Endothelial cell of umbilical vein (primary cell): Measurements from ENCODE around the gene ACP4. TPM values are rescaled to one million over a fixed set of nuclear protein-coding genes. Genes with fewer than 3 reads are reported as not detected.

ENCODE experiments used
- BruUV-seq: library from RNA; stranded (reverse); fragments of 400-500 nt; replicated peaks from 2 replicates; lab custom pipeline; 2021; lab: Mats Ljungman, UMichigan
- CTCF ChIA-PET: fragments of 300-600, 350-600 bp; sonication (Branson Sonifier 250); formaldehyde crosslinking; loops from one replicate; lab custom pipeline; 2021; ENCODE audit warnings: antibody characterized with exemption, inconsistent platforms; lab: Charles Lee
- POLR2A ChIA-PET: fragments of 300-600, 350-600 bp; sonication (Branson Sonifier 250); formaldehyde crosslinking; loops from one replicate; lab custom pipeline; 2021; ENCODE audit warnings: antibody characterized with exemption, inconsistent platforms; lab: Charles Lee
- DNase-seq: peaks from one replicate; pipeline ENCODE4 v3.0.0-alpha.2; 2011; ENCODE audit warnings: low read depth, low spot score
- FAIRE-seq: peaks from 2 replicates; lab custom pipeline; 2011; peaks lifted over from hg19 to GRCh38; lab: Jason Lieb, UNC
- H2AFZ ChIP-seq: 2 replicates; pipeline ENCODE4 v1.6.0; 2012; ENCODE audit warnings: low read depth, low read length, control low read depth, inconsistent platforms
- H3K27ac ChIP-seq: 2 replicates; pipeline ENCODE4 v1.5.1; 2011; ENCODE audit warnings: low read depth, mild to moderate bottlenecking, control low read depth, low read length, moderate library complexity; ENCODE audit not compliant: insufficient read depth
- H3K27me3 ChIP-seq, 2 experiments: 2 replicates each; pipeline versions ENCODE4 v1.6.0 to v1.6.1; 2011; ENCODE audit warnings: low read length in 2 of 2, mixed read lengths in 1 of 2; ENCODE audit not compliant: control insufficient read depth in 2 of 2, insufficient read depth in 2 of 2
- H3K36me3 ChIP-seq, 2 experiments: 2 replicates in 1 of 2; 3 replicates in 1 of 2; pipeline ENCODE4 v1.5.1; 2011; ENCODE audit warnings: low read length in 2 of 2, mild to moderate bottlenecking in 1 of 2, moderate library complexity in 1 of 2; ENCODE audit not compliant: control insufficient read depth in 2 of 2, insufficient read depth in 2 of 2; ENCODE audit errors: extremely low read depth in 1 of 2
- H3K4me1 ChIP-seq: 3 replicates; pipeline ENCODE4 v1.5.1; 2011; ENCODE audit warnings: mild to moderate bottlenecking, low read length; ENCODE audit not compliant: control insufficient read depth, insufficient read depth; ENCODE audit errors: extremely low read depth
- H3K4me2 ChIP-seq: 2 replicates; pipeline ENCODE4 v1.6.1; 2011; ENCODE audit warnings: low read length, control low read depth, mixed read lengths; ENCODE audit not compliant: insufficient read depth
- H3K4me3 ChIP-seq, 3 experiments: fragments of 200-600 bp in 1 of 3; sonication (generic), shearing (Covaris generic) in 1 of 3; replicated peaks in 1 of 3; 2 replicates each; pipeline ENCODE4 v1.5.1; 2011 to 2016; ENCODE audit warnings: control low read depth in 3 of 3, low read length in 3 of 3, mild to moderate bottlenecking in 2 of 3, inconsistent platforms in 1 of 3, low read depth in 1 of 3, moderate library complexity in 1 of 3; ENCODE audit not compliant: insufficient read depth in 1 of 3
- H3K79me2 ChIP-seq: 2 replicates; pipeline ENCODE4 v1.6.0; 2012; ENCODE audit warnings: low read length, inconsistent platforms; ENCODE audit not compliant: control insufficient read depth, insufficient read depth
- H3K9ac ChIP-seq: replicated peaks from 2 replicates; pipeline ENCODE3; 2011; ENCODE audit warnings: low read length, control low read depth; ENCODE audit not compliant: insufficient read depth; ENCODE audit errors: extremely low read depth
- H3K9me1 ChIP-seq: replicated peaks from 3 replicates; pipeline ENCODE4 v1.6.0; 2011; ENCODE audit warnings: mild to moderate bottlenecking, low read length; ENCODE audit not compliant: control insufficient read depth, insufficient read depth; ENCODE audit errors: extremely low read depth
- H3K9me3 ChIP-seq: replicated peaks from 2 replicates; pipeline ENCODE4 v1.5.1; 2012; ENCODE audit warnings: low read length, inconsistent platforms; ENCODE audit not compliant: control insufficient read depth, insufficient read depth
- H4K20me1 ChIP-seq: replicated peaks from 2 replicates; pipeline ENCODE3; 2011; ENCODE audit warnings: mild to moderate bottlenecking, low read length; ENCODE audit not compliant: control insufficient read depth, insufficient read depth; ENCODE audit errors: extremely low read depth
- EZH2 ChIP-seq: IDR thresholded peaks from 2 replicates; pipeline ENCODE4 v1.6.1; 2012; ENCODE audit warnings: borderline replicate concordance, low read depth, mild to moderate bottlenecking, moderate library complexity, low read length, inconsistent platforms; ENCODE audit not compliant: severe bottlenecking
- FOS ChIP-seq: IDR thresholded peaks from 2 replicates; pipeline ENCODE4 v1.6.1; 2011; ENCODE audit warnings: mild to moderate bottlenecking, low read length, moderate library complexity, borderline replicate concordance; ENCODE audit not compliant: insufficient read depth
- GATA2 ChIP-seq: IDR thresholded peaks from 2 replicates; pipeline ENCODE4 v1.7.0; 2011; ENCODE audit warnings: low read depth, mild to moderate bottlenecking, moderate library complexity, mixed read lengths, low read length; ENCODE audit not compliant: insufficient read length, insufficient read depth
- JUN ChIP-seq: IDR thresholded peaks from 2 replicates; pipeline ENCODE4 v1.6.1; 2011; ENCODE audit warnings: borderline replicate concordance, low read depth; ENCODE audit not compliant: insufficient read length, insufficient read depth
- MYC ChIP-seq: IDR thresholded peaks from one replicate; pipeline ENCODE4 v1.6.1; 2011; ENCODE audit warnings: mild to moderate bottlenecking, low read depth, low read length
- POLR2A ChIP-seq: IDR thresholded peaks from 2 replicates; pipeline ENCODE4 v1.6.1; 2012; ENCODE audit warnings: low read depth, mild to moderate bottlenecking, control low read depth, low read length
- POLR2AphosphoS5 ChIP-seq: IDR thresholded peaks from 2 replicates; pipeline ENCODE4 v1.6.1; 2012; ENCODE audit warnings: low read depth, mild to moderate bottlenecking, control low read depth, low read length, moderate library complexity; ENCODE audit not compliant: insufficient read depth
- dilution Hi-C: fragments of 300-500 bp; cut with MboI; formaldehyde crosslinking; loops from one replicate; pipeline ENCODE4 v1.15.0; 2019; ENCODE audit warnings: low sequenced_read_pairs; ENCODE audit not compliant: extremely low pct_ligation_motif_present
- intact Hi-C: fragments of 100-400 bp; cut with micrococcal nuclease; formaldehyde crosslinking; loops from one replicate; pipeline ENCODE4 v1.10.0; 2022
- polyA plus RNA-seq, 4 experiments: library from polyadenylated mRNA; depleted of rRNA in 3 of 4; stranded (reverse) in 3 of 4; unstranded in 1 of 4; fragments of >200 nt; gene quantifications; 2 replicates each; pipeline versions ENCODE4 v1.2.1 to v1.2.3, GENCODE V29; 2011 to 2012; ENCODE audit warnings: missing spikeins in 1 of 4
- total RNA-seq: library from RNA; stranded (reverse); gene quantifications from 2 replicates; pipeline ENCODE4 v1.2.3, GENCODE V29; 2021
- TF ChIP-seq, protein P1 (sequence below): IDR thresholded peaks from 2 replicates; pipeline ENCODE4 v1.6.1; 2011; ENCODE audit not compliant: insufficient read depth, insufficient read length
- TF ChIP-seq, protein P2 (sequence below), 2 donors: IDR thresholded peaks; 1 replicate in 1 of 2; 2 replicates in 1 of 2; pipeline ENCODE4 v1.5.1; 2011; ENCODE audit warnings: low read length in 2 of 2, mild to moderate bottlenecking in 2 of 2, moderate library complexity in 2 of 2, control low read depth in 1 of 2, inconsistent platforms in 1 of 2, low read depth in 1 of 2; ENCODE audit not compliant: insufficient read depth in 1 of 2; ENCODE audit errors: extremely low read depth in 1 of 2

ACP4 gene
- total and polyA plus RNA-seq, 2 donors (not counting 3 experiments of a cell fraction or from before 2014, with no cell fraction given) = not detected

DNA sequence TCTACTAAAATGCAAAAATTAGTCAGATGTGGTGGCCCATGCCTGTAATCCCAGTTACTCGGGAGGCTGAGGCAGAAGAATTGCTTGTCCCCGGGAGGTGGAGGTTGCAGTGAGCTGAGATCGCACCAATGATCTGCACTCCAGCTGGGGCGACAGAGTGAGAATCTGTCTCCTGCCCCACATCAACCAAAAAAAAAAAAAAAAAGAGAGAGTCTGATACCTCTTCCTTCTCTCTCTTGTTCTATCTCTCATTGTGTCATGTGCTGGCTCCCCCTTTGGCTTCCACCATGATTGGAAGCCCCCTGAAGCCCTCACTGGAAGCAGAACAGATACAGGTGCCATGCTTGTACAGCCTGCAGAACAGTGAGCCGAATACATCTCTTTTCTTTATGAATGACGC lies 46.7 kb upstream of the ACP4 start:
- no peaks in the 10 kb centered on the region for H3K36me3 ChIP-seq
- no peak for DNase-seq
- no peaks in the 10 kb centered on the region for H3K9me1 ChIP-seq
- no peaks in the 10 kb centered on the region for H3K79me2 ChIP-seq
- intact Hi-C loops = no loop called here
- no peak overlapping the region for H3K4me3 ChIP-seq
- CTCF ChIA-PET = interaction anchor here (0.8 to 1.3 kb wide), 3 partner anchors 15 to 19 kb away, joined by 3 to 6 read pairs (median 4); no protein-coding TSS in a partner anchor
- dilution Hi-C loops = no loop called here
- H3K9ac ChIP-seq = no peak overlapping the region
- TF ChIP-seq GATA2 (no peak), POLR2AphosphoS5 (no peak), POLR2A (no peak), EZH2 (no peak), MYC (no peak), FOS (no peak), JUN (no peak)
- TF ChIP-seq, protein P1, sequence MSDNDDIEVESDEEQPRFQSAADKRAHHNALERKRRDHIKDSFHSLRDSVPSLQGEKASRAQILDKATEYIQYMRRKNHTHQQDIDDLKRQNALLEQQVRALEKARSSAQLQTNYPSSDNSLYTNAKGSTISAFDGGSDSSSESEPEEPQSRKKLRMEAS = no peak
- TF ChIP-seq, protein P2, sequence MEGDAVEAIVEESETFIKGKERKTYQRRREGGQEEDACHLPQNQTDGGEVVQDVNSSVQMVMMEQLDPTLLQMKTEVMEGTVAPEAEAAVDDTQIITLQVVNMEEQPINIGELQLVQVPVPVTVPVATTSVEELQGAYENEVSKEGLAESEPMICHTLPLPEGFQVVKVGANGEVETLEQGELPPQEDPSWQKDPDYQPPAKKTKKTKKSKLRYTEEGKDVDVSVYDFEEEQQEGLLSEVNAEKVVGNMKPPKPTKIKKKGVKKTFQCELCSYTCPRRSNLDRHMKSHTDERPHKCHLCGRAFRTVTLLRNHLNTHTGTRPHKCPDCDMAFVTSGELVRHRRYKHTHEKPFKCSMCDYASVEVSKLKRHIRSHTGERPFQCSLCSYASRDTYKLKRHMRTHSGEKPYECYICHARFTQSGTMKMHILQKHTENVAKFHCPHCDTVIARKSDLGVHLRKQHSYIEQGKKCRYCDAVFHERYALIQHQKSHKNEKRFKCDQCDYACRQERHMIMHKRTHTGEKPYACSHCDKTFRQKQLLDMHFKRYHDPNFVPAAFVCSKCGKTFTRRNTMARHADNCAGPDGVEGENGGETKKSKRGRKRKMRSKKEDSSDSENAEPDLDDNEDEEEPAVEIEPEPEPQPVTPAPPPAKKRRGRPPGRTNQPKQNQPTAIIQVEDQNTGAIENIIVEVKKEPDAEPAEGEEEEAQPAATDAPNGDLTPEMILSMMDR (IDR thresholded peaks at IDR 0.05; ENCODE audit: extremely low read depth in 1 of 2, insufficient read depth in 1 of 2, low read depth in 1 of 2, low read length in 2 of 2) = no peak
- no peak overlapping the region for H3K27ac ChIP-seq
- no peak overlapping the region for H2AFZ ChIP-seq
- H3K27me3 ChIP-seq = peaks cover 0 to 2% of the 10 kb centered on the region in 2 experiments
- H3K4me2 ChIP-seq = no peak overlapping the region
- H3K9me3 ChIP-seq = no peaks in the 10 kb centered on the region
- FAIRE-seq = no peak
- POLR2A ChIA-PET = no interaction called here
- H4K20me1 ChIP-seq = no peaks in the 10 kb centered on the region
- peaks cover 6% of the 10 kb centered on the region for H3K4me1 ChIP-seq
- no TSS peak for BruUV-seq
